ENCODE measurements around the gene LOXL3. TPM values are rescaled to one million over a fixed set of nuclear protein-coding genes. Genes with fewer than 3 reads are reported as not detected.
A peak's percentile ranks its signal among the peaks of the same experiment; 100 is the strongest.

Gene LOXL3
- total RNA-seq, 1 donor from 2014 or later, result 12.1 TPM

GRCh38 chr2:74548900-74549826 is 4.6 kb downstream of the LOXL3 start:
- Histone ChIP-seq H3K36me3 (no peaks in the 10 kb centered on the region), H3K27me3 (ENCODE audit: low read depth) (no peaks in the 10 kb centered on the region), H3K4me1 (peaks cover 28% of the 10 kb centered on the region), H3K9me3 (no peaks in the 10 kb centered on the region), H3K27ac (peak overlapping the region; percentile 81), H3K4me3 (peak overlapping the region; percentile 78)
- DNase-seq (peak; percentile 79), ATAC-seq (peak; percentile 90 to 93)
- TF ChIP-seq CTCF (IDR thresholded peaks at IDR 0.05), result no peak
- intact Hi-C loops (cut with DNase I), result no loop called here

GRCh38 chr2:74548285-74548899 is 5.3 kb downstream of the LOXL3 start:
- no peak for TF ChIP-seq CTCF (IDR thresholded peaks at IDR 0.05)
- H3K27me3 ChIP-seq (ENCODE audit: low read depth), result no peaks in the 10 kb centered on the region
- no peaks in the 10 kb centered on the region for H3K36me3 ChIP-seq
- H3K27ac ChIP-seq, result peak overlapping the region; percentile 81
- peak overlapping the region; percentile 78 for H3K4me3 ChIP-seq
- H3K9me3 ChIP-seq, result no peaks in the 10 kb centered on the region
- ATAC-seq (no peak), DNase-seq (no peak)
- peaks cover 24% of the 10 kb centered on the region for H3K4me1 ChIP-seq
- intact Hi-C loops (cut with DNase I), result no loop called here

DNA sequence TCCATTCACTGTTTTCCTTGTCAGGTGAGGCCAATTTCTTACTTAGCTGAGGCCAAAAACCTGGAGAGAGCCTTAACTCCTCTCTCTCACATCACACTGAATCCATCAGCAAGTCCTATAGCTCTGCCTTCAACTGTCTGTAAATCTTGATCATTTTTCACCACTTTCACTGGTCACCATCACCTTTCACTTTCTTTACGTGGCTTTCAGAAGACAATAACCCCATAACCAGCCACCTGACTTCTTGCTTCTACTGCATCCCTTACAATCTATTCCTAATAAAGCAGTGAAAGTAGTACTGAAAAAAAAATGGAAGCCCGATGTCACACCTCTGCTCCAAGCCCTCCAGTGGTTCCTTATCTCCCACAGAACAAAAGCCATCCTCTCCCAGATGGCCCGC is 7.7 kb downstream of the LOXL3 start:
- ATAC-seq, result no peak
- Histone ChIP-seq H3K36me3 (no peaks in the 10 kb centered on the region), H3K9me3 (no peaks in the 10 kb centered on the region), H3K4me1 (peaks cover 19% of the 10 kb centered on the region), H3K27ac (no peak overlapping the region), H3K4me3 (no peak overlapping the region), H3K27me3 (ENCODE audit: low read depth) (no peaks in the 10 kb centered on the region)
- TF ChIP-seq CTCF (IDR thresholded peaks at IDR 0.05), result no peak
- intact Hi-C loops (cut with DNase I), result no loop called here
- no peak for DNase-seq

DNA sequence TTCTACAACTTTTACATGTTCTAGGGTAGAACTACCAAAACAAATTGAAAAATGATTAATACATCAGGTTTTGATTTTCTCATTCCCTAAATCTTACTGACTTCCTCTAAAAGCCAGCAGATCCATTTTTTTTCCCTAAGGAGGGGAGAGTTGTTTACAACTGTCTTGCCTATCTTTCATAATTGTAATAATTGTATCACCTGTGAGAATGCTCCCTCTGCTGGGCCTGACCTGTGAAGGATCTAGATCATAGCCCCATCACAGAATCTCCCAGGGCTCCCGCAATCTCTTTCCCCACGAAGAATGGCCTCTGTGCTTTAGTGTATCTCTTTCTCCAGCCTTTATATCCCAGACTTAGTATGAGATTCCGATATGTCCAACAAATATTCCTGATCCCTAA is 9.1 kb downstream of the LOXL3 start:
- DNase-seq, result no peak
- Histone ChIP-seq H3K4me3 (no peak overlapping the region), H3K27ac (no peak overlapping the region), H3K36me3 (no peaks in the 10 kb centered on the region), H3K4me1 (peaks cover 12% of the 10 kb centered on the region), H3K27me3 (ENCODE audit: low read depth) (no peaks in the 10 kb centered on the region), H3K9me3 (no peaks in the 10 kb centered on the region)
- no peak for TF ChIP-seq CTCF (IDR thresholded peaks at IDR 0.05)
- ATAC-seq, result no peak
- intact Hi-C loops (cut with DNase I), result no loop called here

GRCh38 chr2:74542978-74543377 is 10.8 kb downstream of the LOXL3 start:
- no peaks in the 10 kb centered on the region for H3K27me3 ChIP-seq (ENCODE audit: low read depth)
- no peak overlapping the region for H3K27ac ChIP-seq
- intact Hi-C loops (cut with DNase I), result no loop called here
- no peaks in the 10 kb centered on the region for H3K9me3 ChIP-seq
- no peaks in the 10 kb centered on the region for H3K4me1 ChIP-seq
- H3K4me3 ChIP-seq, result no peak overlapping the region
- ATAC-seq (no peak), DNase-seq (no peak)
- no peak for TF ChIP-seq CTCF (IDR thresholded peaks at IDR 0.05)
- H3K36me3 ChIP-seq, result no peaks in the 10 kb centered on the region

Measured in lower lobe of right lung (tissue), 2 donors.